GM18951 (cell line): ENCODE data around the gene TSPAN3.

Experiments
- POLR2A ChIP-seq: IDR thresholded peaks from 4 replicates; pipeline ENCODE4 v1.6.1; 2011; ENCODE audit warnings: mild to moderate bottlenecking; ENCODE audit not compliant: insufficient read length, insufficient read depth; ENCODE audit errors: extremely low read depth
- in situ Hi-C: fragments of 300-500 bp; cut with MboI; formaldehyde crosslinking; loops from one replicate; pipeline ENCODE4 v1.12.0; 2022; ENCODE audit warnings: low sequenced_read_pairs, mixed read lengths, inconsistent platforms; ENCODE audit not compliant: unreplicated experiment

Gene TSPAN3

DNA sequence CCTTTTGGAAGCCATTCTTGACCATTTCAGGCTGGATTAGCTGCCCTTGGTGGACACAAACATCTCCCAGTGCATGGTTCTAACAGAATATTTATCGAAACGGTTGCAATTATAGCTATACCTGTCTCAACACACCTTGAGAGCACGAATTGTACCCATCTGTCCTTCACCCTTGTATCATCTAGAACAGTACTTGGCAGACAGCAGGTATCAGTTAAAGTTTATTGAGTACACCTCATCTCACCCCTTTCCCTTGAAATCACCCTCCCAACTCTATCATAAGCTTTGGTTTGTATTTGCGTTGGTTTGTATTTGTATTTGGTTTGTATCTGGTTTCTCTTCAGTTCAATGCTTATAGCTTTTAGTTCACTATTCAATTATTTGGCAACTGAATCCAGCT, 12.4 kb downstream of the TSPAN3 start:
- no peak for TF ChIP-seq POLR2A
- in situ Hi-C loops, result no loop called here

DNA sequence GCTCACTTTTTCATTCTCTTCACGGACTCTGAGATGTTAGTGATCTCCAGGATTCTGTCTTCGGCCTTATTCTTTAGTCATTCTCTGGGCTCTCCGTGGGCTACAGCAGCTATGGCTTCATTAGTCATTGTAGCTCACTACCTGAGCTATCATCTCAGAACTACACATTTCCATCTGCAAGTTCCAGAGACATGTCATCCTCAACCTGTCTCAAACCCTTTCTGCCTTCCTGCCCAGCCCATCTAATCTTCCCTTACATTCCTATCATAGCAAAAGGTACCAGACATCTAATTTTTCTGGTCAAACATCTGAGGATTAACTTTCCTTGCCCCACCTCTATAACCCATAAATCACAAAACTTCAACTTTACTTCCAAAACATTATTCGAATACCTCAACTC, 13.2 kb downstream of the TSPAN3 start:
- TF ChIP-seq POLR2A, result no peak
- in situ Hi-C loops, result no loop called here

DNA sequence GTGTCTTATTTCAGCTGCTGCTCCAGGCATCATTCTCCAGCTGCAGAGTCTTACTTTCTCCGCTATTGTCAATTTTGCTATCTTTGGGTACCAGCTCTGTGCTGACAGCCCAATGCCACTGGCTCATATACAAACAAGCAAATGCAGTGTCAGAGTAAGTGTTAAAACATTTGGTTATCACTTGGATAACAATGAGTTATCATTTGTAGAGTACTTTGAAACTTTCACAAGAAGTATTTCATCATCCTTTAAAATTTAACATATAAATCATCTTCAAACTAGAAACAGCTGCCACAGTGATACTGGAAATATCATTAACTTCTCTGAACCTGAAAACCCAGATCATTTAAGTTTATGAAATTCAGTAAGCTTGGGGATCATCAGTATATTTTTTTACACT, 13.8 kb downstream of the TSPAN3 start:
- TF ChIP-seq POLR2A, result no peak
- in situ Hi-C loops, result no loop called here

DNA sequence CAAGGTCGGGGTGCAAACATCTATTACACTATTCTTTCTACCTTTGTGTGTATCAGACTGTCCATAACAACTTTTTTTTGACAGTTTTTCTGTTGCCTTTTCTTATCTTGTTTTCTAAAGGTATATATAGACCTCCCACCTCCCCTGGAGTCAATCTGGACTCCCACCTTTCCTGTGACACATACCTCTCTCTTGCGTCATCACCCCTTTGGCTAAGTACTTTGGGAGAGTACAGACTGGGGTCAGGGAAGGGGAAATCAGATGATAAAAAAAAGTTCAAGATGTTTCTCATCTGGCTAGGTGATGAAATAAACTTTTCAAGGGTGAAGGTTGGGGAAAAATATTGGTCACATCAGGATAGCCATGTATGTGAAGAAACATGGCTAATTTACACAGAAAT, 17.2 kb downstream of the TSPAN3 start:
- no peak for TF ChIP-seq POLR2A
- in situ Hi-C loops, result no loop called here

DNA sequence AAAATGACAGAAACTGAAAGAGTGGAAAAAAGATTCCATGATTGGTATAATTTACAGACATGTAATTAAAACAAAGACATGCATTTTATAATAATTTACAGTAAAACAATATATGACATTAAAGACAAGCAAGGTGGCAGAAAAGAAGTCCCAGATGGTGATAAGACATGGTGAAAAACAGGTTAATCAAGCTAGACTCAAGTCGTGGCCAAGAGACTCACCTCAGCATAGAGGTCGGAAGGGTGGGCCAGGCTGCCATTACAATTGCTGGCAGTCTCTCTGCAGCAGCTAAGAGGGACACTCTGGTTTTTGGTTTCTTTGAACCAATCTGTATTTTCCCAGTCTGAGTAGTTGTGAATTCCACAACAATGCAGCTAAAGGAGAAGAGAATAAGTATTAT, 18.4 kb downstream of the TSPAN3 start:
- TF ChIP-seq POLR2A, result no peak
- in situ Hi-C loops, result no loop called here

DNA sequence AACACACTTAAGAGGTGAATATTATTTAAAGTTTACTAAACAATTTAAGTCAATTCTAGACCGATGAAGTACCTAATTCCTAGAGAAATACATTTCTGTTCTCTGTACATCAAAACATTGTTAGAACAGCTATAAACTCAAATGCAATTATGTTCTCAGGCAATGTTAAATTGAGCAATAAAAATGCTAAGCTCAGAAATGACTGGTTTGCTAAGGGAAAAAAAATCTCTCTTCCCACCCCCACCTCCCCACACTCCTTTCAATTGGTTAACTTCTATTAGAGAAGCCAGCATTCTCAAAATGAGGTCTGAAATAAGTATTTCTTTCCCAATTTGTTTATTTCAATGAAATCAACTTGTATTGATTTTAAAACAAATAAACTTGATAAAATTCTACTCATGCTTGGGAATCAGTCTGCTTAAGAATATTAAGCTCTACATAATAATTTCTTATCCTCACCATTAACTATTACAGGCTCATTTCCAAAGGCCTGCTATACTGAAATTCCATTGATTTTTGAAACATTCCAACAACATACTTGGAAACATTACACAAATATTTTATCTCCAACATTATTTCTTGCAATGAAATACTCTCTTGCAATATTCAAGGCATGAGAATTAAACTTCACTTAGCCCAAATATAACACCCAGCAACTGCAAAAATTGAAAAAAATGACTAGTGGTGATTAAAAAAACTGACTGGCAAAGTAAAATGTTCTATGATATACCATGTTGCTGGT, 22.6 kb downstream of the TSPAN3 start:
- in situ Hi-C loops, result no loop called here
- no peak for TF ChIP-seq POLR2A

DNA sequence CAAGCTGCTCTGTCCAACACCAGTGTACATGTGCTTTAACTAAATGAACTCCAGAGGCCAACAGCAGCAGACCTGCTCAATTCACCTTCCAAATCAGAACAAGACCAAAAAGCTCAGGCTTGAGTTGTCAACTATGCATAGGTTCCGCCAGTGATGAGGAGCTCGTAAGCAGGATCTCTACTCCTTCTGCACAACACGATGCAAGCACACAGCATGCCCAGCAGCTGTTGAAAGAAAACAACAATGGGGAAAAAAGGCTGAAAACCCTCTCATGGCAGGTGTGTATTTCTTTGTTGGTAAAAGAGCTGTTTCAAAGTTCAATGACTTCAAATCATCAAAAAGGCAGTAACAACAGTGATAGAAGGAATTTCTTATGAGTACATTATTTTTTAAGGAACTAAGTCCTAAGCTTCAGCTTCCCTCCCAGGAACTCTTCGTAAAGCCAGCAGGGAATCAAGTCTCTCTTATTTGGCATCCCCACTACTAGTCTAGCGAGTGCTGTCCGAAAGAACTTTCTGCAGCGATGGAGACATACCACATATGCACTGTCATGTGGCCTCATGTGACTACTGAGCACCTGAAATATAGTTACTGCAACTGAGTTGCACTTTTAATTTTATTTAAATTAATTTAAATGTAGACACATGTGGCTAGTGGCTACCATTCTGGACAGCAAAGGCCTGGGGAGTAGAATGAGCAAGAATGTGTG, 24.1 kb downstream of the TSPAN3 start:
- TF ChIP-seq POLR2A, result no peak
- in situ Hi-C loops, result no loop called here

DNA sequence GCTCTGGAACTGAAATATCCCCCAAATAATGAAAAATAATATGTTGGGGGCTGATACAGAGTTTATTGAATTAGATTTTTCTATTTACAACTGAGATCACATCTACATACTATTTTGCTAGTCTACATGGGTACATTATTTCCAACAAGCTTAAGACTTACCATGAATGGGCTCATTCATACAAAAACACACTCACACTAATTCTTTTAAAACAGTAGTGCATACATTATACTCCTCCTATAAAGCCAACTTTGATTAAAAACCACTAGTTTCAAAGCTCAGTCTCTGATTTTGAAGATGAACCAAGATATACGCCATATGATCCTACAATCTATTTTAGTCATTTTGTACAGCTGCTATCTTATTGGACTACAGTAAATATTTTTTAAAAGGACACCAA, 24.9 kb downstream of the TSPAN3 start:
- in situ Hi-C loops, result no loop called here
- no peak for TF ChIP-seq POLR2A

DNA sequence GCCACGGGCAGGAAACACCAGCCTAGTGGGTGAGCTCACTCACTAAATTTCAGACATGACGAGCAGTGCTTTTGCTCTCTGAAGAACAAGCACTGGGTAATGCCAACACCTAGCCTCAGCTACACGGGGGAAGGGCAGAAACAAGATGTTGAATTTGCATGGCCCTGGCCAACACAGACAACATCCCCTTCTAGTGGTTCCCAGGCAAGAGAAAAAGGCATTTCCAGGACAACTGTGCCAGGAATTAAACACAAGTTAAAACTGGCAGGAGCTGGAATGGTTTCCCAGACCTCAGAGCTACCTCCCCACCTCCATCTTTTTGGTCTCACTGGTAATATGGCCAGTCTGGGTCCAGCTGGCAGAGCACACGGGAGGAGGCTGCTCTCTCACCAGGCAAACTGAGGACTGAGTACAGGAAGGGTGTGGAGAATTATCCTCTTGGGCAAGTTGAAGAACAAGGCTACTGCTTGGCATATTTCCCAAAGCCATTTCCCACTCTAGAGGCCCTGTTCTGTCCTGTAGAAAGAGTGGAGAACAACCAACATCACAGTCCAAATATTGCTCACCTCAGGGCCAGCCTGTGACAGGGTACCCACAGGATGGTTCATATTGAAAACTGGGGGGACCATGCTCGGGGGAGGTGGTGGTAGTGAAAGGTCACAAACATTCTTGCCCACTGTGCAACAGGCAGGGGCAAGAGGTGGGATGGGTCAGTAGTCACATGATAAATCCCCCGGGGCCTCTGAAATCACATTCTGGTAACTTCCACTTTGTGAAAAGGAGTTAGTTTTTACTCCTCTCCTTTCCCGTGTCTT, 26.5 kb downstream of the TSPAN3 start:
- in situ Hi-C loops, result no loop called here
- no peak for TF ChIP-seq POLR2A

DNA sequence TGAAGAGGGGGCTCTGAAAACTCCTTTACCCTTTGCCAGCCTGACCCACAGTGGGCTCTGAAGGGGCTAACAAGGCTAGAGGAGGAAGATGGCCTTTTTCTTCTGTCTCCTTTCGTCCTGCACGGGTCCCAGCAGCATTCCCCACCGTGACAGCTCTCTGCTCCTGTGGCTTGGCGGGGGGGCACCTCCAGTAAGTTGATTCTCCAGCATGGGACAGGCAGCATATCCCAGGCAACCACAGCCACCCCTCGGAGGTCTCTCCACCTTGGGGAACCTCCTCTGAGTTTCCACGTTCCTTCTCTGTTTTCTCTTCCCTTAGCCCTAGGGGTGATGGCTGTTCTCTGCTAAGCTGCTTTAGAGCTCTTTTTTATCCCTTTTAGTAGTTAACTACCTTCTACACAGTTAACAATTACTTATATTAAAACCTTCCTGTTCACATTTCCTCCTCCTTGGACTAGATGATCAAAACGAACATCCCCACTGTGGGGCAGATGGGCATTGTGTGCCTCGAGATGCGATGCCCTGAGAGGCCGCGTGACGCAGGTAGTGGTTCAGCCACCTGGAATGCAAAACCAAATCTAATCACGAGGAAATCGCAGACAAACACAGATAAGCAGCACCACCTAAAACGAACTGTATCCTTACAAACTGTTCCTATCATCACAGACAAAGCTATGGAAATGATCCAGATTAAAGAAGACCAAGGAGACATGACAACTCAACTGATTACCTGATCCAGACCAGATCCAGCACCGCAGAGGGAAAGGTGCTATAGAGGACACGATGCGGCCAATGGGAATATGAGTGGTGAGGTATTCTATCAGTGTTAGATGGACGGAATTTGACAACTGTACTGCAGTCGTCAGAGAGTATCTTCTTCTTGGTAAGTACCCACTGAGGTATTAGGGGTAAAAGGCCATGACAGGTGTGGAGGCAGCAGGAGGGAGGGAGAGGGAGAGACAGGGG, 27.7 kb downstream of the TSPAN3 start:
- in situ Hi-C loops, result no loop called here

DNA sequence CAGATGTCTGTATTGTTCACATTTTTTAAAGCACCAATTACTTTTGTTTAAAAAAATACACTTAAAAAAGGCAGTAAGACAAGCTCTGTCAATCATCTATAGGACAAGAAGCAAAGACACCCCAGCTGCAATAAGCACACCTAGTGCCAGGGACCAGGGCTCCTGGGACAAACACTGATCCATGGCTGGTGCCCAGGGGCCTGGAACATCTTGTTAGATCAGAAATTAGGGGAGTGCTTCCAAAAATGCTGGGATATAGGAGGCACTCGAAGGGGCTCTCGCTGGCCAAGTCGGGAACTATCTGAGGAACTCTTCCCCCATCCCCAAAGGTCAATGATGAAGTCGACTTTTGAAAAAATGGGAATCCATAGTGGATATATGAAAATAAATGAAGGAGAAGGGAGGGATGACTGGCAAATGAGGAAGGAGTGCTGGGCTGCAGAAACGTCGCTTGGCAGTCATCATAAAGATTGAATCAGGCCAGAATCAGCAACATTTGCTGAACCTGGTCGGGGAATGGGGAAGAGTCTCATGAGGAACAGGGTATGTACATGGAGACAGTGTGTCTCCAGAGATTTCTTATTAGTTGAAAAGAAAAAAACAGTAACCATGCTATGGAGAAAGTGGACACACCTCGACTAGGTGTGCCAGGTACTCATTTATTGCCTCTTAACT, 28.5 kb downstream of the TSPAN3 start:
- in situ Hi-C loops, result no loop called here
- TF ChIP-seq POLR2A, result no peak

More for the DNA sequence above, 27.7 kb downstream of the TSPAN3 start:
- no peak for TF ChIP-seq POLR2A

DNA sequence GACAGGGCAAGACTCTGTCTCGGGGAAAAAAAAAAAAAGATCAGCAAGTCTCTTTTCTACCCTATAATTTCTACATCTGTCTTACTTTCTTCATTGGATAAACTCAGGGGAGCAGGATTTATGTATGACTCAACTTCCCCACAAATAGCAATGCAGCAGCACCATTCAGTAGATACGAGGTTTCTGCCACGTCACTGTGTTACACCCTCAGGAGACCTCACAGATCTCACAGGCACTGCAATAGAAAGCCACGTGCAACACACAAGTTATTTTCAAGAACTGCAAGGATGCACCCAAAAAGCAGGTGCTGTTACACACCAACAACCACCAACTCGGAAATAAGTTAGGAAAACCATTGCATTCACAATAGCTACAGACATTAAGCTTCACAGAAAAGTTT, 30.2 kb downstream of the TSPAN3 start:
- in situ Hi-C loops, result no loop called here
- no peak for TF ChIP-seq POLR2A
